AG20443 (cell line): ENCODE measurements around the gene FAM181B.
A peak's percentile ranks its signal among the peaks of the same experiment; 100 is the strongest.

ENCODE experiments used
- DNase-seq: peaks from one replicate; pipeline ENCODE4 v3.0.0; 2012; ENCODE audit warnings: low spot score, mixed read lengths

FAM181B gene, protein sequence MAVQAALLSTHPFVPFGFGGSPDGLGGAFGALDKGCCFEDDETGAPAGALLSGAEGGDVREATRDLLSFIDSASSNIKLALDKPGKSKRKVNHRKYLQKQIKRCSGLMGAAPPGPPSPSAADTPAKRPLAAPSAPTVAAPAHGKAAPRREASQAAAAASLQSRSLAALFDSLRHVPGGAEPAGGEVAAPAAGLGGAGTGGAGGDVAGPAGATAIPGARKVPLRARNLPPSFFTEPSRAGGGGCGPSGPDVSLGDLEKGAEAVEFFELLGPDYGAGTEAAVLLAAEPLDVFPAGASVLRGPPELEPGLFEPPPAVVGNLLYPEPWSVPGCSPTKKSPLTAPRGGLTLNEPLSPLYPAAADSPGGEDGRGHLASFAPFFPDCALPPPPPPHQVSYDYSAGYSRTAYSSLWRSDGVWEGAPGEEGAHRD

DNA sequence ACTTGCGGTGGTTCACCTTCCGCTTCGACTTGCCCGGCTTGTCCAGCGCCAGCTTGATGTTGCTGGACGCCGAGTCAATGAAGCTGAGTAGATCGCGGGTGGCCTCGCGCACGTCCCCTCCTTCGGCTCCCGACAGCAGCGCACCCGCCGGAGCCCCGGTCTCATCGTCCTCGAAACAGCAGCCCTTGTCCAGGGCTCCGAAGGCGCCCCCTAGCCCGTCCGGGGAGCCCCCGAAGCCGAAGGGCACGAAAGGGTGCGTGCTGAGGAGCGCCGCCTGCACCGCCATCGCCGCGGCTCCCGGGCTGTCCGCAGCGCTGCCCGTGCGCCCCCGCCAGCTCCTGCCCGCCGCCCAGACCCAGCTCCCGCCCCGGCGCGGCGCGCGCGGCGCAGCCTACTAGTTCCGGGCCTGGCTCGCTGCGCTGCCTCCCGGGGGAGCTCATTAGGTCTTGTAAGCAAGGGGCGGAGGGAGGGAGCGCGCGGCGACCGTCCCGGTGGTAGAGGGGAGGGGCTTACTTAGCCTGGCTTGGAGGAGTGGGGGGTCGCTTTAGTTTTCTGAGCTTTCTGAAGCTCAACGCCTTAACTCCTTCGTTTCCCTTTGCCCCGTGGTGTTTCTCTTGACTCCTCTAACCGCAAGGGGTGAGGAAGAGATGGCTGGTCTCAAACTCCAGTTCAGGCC is at the start of gene FAM181B:
FAM181B (minus strand) TSS at position 421 of the 676 bp plus-strand sequence; CDS start at position 286, 135 bp downstream.
- peak; percentile 63 for DNase-seq

DNA sequence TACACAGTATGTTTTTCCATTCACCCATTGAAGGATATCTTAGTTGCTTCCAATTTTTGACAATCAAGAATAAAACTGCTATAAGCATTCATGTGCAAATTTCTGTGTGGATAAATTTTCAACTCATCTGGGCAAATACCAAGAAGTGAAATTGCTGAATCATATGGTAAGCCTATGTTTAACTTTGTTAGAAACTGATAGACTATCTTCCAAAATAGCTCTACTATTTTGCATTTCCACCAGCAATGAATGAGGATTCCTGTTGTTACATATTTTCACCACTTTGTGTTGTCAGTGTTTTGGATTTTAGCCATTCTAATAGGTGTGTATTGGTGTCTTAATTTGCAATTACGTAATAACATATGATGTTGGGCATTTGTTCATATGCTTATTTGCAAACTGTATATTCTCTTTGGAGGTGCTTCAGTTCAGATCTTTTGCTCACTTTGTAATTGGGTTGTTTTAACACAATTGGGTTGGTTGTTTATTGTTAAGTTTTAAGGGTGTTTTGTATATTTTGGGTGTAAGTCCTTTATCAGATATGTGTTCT is 49.2 kb upstream of the FAM181B start:
- no peak for DNase-seq

DNA sequence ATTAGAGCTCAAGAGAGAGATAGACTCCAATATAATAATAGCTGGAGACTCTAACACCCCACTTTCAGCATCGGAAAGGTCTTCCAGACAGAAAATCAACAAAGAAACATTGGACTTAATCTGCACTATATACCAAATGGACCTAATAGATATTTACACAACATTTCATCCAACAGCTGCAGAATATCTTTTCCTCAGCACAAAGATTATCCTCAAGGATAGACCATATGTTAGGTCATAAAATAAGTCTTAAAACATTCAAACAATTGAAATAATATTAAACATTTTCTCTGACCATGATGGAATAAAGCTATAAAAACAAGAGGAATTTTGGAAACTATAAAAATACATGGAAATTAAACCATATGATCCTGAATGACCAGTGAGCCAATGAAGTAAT is 45.1 kb upstream of the FAM181B start:
- DNase-seq = no peak

DNA sequence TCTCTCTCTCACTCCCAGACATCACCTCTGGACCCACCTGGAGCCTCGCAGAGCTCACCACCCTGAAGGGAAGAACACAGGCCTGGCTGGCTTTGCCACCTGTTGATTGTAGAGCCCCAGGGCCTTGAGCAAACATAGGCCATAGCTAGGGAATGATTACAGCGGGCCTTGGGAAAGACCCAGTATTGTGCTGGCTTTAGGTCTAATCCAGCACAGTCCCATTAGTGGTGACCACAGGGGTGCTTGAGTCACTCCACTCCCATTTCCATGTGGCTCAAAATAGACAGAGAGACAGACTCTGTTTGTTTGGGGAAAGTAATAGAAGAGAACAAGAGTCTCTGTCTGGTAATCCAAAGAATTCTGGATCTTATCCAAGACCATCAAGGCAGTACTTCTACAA is 42.7 kb upstream of the FAM181B start:
- no peak for DNase-seq

DNA sequence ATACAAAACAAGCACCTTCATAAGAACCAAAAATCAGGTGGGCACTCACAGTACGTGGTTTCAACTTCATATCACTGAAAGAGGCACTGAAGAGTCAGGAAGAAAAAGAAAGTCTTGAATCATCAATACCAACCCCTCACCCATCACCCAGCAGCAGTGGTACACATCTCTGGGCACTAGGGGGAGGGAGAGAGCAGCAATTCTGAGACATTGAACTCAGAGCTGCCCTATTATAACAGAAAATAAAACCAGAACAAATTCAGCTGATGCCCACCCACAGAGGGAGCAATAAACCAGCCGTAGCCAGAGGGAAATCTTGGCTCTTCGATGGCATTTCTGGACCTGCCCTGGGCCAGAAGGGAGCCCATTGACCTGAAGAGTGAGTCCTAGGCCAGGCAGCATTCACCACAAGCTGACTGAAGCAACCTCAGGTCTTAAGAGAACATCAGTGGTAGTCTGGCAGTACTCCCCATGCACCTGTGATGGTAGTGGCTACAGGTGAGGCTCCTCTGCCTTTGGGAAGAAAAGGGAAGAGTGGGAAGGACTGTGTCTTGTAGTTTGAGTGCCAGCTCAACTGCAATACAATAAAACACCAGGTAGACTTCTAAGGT is 42.2 kb upstream of the FAM181B start:
- DNase-seq = peak; percentile 65

DNA sequence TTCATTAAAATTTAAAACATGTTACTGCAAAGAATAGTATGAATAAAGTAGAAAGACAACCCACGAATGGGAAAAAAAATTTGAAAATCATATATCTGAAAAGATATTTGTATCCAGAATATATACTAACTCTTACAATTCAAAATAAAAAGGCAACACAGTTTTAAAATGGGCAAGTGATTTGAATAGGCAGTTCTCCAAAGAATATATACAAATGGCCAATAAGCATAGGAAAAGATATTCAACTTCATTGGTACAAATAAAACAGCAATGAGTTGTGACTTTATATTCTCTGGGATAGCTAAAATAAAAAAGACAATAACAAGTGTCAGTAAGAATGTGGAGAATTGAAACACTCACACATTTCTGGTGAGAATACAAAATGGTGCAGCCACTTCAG is 41.6 kb upstream of the FAM181B start:
- DNase-seq = no peak

DNA sequence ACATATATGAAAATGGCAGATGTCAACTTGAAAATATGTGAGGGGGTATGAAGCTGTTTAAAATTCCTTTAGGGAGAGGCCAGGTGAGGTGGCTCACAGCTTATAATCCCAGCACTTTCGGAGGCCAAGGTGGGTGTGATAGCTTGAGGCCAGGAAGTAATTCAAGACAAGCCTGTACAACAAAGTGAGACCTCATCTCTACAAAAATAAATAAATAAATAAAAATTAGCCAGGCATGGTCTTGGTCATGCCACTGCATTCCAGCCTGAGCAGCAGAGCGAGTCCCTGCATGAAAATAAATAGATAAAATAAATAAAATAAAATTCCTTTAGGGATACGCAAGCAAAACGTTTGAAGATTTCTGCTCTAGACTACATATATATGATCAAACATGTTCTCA is 38.1 kb upstream of the FAM181B start:
- no peak for DNase-seq

DNA sequence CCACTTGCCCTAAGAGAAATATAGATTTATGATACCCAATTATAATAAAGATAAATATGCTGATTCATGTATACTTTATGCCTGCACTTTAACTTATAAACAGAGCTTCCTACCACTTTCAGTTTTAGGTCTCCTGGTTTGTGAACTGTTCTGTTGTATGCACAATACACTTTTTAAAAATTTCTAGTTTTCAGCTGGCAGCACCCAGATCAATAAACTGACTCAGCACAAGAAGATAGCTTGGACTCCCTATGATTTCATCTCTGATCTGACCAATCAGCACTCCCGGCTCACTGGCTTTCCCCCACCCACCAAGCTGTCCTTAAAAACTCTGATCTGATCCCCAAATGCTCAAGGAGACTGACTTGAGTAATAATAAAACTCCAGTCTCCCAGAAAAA is 33.5 kb upstream of the FAM181B start:
- no peak for DNase-seq

DNA sequence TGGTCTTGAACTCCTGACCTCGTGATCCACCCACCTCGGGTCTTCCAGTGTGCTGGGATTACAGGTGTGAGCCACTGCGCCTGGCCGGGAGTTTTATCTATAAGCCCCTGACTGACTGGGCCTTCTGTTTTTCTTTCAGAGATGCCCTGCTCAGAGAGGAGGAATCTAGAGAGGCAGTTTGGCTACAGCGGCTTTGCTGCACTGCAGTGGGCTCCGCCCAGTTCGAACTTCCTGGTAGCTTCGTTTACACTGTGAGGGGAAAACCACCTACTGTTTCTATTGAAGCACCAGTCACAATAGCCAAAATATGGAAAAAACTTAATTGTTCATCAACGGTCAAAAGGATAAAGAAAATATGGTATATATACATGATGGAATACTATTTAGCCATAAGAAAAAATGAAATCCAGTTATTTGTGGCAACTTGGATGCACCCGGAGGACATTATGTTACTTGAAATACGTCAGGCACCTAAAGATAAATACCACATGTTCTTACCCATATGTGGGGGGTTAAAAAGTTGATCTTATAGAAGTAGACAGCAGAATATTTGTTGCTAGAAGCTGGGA is 31.9 kb upstream of the FAM181B start:
- DNase-seq = no peak

DNA sequence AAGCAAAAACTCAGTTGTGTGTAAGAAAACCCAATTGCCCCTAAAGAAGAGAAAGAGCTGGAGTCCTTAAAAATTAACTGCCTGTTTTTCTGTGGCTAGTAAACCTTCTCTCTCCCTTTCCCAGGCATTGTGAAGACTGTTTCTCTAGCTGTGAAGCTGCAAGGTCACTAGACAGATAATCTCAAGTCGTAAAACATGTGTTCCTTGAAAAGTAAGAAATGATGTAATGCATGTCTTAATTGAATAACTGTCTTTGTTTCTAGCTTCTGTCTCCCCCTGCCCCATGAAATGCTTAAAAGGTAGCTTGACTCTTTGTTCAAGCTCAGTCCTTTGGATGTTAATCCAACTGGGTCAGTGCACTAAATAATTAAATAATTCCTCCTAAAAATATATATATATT is 29.5 kb upstream of the FAM181B start:
- DNase-seq = no peak

DNA sequence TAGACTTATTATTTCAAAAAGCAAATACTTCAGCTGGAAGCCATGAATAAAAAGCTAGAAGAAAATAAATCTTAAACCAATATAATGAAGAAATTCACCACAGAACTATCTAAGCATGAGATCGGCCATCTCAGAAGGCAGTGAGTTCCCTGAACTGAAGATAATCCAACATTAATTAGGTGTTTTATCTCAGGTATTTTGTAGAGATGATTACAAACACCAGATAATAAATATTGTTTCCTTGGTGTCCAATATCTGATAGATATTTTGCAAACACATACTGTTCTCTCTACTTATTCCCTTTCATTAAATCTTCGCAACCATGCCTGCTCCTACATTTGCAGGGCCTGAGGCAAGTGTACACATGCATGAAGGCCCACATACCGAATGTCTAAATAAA is 26.0 kb upstream of the FAM181B start:
- no peak for DNase-seq

DNA sequence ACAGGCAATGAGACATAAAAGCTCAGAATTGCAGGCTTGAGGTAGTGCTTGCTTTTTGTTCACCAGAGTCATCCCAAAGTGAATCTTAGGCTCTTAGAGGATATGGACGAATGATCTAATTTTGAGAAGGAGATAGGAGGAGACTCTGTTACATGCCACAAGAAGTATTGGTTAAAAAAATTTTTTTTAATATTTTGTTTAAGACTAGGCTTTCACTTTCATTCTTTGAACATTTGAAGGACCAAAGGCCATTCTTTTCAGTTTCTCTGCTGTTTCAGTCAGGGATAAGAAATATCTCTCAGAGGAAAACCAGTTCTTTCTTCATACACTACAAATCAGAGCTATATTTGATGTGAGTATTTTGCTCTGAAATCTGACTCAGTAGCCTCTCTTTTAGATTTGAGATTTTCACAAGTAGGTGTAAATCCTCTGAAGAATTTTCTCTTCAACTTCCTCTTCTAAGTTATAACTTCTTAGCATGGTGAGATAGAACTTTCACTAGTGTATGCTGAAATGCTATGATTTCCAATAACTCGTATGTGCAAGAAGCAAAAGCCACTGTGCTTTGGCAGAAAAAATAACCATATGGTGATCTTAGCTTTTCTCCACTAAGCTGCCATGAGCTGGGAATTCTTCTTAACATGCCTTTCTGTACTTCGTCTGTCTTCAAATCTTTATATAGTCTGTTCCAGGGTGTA is 24.1 kb upstream of the FAM181B start:
- no peak for DNase-seq

DNA sequence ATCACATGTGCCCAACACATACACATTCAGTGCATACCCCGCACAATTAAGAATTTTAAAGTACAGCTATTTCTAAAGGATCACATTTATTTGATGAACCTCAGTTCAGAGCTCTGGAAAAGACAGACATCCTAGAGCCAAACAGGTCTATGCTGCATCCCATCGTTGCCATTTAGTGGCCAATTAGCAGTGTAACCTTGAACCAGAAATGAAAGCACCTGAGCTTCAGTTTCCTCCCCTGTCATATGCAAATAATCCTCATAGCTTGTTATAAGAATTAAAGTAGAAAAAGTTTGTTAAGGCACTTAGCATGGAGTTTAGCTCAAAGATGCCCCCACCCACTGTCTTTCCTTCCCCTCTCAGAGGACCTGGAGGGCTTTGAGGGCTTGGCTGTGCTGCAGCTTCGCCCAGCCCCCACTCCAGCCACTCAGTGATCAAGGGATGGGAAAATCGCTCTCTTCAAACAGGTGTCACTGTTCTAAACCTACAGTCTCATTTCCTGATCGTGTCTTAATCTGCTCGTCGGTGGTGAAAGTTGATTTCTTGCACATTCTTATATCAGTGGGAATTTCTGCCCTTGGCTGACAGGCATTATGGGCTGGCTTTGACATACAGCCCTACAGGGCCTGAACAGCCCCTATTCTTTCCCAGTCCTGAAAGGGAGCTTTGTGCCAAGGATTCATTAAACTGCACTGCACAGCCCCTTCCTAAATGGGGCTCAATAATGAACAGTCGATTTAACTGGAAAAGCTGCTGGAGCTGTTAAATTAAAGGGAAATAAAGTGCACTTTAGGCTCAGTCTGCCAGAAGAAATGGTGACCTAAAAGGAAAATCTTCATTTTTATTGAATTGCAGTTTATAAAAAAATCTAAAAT is 23.3 kb upstream of the FAM181B start:
- no peak for DNase-seq

DNA sequence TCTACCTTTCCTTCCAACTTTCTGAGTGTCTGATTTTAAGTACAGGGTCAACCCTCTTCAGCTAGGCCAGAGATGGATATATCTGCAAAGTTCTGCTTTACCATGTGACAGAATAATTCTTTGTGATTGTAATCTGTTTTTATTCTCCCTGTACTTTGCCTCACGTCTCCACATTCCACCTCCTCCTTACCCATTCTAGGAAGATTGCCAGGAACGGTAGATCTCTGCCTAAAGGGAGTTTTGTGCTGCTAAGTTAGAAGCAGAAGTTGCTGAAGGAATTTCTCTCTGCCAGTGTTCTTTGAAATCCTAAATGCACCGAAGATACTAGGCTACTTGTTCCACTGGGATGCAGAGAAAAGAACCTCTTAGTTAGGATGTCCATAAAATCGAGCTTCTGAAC is 20.7 kb upstream of the FAM181B start:
- DNase-seq = no peak

DNA sequence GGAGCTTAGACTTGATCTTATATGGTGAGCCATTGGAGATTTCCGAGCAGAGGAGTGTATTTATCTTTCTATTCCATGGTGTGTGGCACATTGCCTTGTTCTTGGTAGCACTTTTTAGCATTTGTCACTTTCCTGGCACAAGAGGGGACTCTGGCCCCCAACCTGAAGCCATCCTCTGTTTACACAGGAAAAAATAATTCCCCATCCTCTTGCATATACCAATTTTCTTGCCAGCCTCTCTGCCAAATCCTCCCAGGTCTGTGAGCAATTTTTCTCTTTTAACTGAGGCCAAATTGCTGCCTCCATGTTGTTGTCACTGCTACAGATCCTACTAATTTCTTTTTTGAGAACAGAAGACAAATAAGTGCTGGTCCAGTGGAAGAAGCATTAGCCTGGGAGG is 20.3 kb upstream of the FAM181B start:
- DNase-seq = no peak

DNA sequence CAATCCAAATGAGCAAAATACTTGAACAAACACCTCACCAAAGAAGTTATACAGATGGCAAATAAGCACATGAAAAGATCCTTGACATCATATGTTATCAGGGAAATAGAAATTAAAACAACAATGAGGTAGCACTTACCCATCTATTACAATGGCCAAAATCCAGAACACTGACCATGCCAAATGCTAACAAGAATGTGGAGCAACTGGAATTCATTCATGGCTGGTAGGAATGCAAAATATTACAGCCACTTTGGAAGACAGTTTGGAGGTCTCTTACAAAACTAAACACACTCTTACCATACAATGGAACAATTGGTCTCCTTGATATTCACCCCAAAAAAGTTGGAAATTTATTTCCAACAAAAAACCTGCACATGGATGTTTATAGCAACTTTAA is 19.1 kb upstream of the FAM181B start:
- no peak for DNase-seq

DNA sequence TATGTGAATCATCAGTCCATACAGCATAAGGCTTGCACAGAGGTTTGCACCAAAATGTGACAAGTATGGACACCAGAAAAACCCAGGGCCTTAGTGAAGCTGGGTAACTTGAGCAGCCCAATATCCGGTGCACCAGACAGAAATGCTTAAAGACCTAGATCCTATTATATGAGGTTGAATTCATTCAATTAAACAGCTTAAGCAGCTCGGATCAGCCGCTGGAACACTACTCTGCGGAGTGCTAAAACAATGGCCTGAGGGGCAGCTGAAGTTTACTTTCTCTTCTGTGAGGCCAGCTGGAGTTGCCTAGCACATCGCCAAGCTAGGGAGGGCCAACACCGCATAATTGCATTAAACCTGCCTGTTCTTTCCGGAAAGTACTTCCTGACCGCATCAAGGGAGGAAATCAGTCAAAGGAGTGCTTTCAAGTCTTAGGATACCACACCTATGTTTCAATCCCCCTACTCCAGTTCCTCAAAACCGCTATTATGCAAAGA is 17.0 kb upstream of the FAM181B start:
- no peak for DNase-seq

DNA sequence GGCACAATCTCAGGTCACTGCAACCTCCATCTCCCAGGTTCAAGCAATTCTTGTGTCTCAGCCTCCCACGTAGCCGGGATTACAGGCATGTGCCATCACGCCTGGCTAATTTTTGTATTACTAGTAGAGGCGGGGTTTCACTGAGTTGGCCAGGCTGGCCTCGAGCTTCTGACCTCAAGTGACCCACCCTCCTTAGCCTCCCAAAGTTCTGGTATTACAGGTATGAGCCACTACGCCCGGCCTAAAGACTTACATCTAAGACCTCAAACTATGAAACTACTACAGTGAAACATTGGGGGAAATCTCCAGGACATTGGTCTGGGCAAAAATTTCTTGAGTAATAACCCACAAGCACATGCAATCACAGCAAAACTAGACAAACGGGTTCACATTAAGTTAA is 13.8 kb upstream of the FAM181B start:
- DNase-seq = no peak

DNA sequence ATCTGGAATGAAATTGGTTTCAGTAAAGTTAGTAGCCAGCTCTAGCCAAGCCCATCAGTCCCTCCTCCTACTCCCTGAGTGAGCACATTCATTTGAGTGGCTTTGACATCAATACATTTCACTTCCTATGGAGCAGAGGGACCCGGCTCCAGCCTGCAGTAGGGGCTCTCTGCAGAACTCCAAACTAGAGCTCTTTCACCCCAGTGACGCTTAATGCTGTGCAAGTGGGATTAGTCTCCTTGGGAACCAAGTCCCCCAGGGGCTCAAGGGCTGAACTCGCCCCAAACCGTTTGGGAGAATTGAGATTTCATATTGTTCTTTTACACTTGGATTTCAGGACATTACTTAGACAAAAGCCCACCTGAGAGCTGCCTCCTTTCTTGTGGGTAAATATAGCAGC is 4.4 kb upstream of the FAM181B start:
- DNase-seq = no peak

DNA sequence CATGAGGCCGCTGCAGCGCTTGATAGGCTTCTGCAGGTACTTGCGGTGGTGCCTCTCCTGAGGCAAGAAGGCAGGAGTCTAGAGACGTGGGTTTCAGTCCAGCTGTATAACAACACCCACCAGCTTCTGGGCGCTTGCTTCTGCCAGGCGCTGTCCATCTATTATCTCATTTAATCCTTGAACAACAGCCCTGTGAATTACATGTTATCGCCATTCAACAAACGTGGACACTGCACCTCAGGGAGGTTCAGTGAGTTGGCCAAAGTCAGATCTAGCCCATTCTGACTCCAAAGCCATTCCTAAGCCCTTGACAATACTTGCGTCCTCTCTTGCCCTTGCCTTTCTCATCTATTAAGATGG is 436 bp upstream of the FAM181B start:
- no peak for DNase-seq
